Loucy (cell line): ENCODE measurements around the gene SGCA.

ENCODE experiments used
- CTCF ChIP-seq: fragments of 200-600 bp; sonication (generic); conservative IDR thresholded peaks from 2 replicates; pipeline ENCODE4 v1.5.1; 2014; ENCODE audit warnings: mild to moderate bottlenecking, antibody characterized with exemption, low read length
- EZH2phosphoT487 ChIP-seq: fragments of 200-600 bp; IDR thresholded peaks from 2 replicates; pipeline ENCODE4 v1.6.1; 2018; ENCODE audit warnings: antibody characterized with exemption, mild to moderate bottlenecking, moderate library complexity, borderline replicate concordance

GRCh38 chr17:50212121-50212843, 46.5 kb downstream of the SGCA start:
- TF ChIP-seq CTCF (no peak), EZH2phosphoT487 (no peak)
